HL-60 (cell line): ENCODE results near the gene SLC4A1.
A peak's percentile ranks its signal among the peaks of the same experiment; 100 is the strongest.

Experiments
- POLR2AphosphoS5 ChIP-seq: IDR thresholded peaks from 2 replicates; pipeline ENCODE4 v1.6.1; 2012; ENCODE audit warnings: low read depth
- TF ChIP-seq, protein P1 (sequence below): IDR thresholded peaks from 2 replicates; pipeline ENCODE4 v1.6.1; 2012; ENCODE audit warnings: low read depth; ENCODE audit not compliant: insufficient replicate concordance
- TF ChIP-seq, protein P2 (sequence below): IDR thresholded peaks from one replicate; pipeline ENCODE4 v1.5.1; 2011; ENCODE audit warnings: low read length, control low read depth, inconsistent platforms; ENCODE audit not compliant: insufficient read depth

DNA sequence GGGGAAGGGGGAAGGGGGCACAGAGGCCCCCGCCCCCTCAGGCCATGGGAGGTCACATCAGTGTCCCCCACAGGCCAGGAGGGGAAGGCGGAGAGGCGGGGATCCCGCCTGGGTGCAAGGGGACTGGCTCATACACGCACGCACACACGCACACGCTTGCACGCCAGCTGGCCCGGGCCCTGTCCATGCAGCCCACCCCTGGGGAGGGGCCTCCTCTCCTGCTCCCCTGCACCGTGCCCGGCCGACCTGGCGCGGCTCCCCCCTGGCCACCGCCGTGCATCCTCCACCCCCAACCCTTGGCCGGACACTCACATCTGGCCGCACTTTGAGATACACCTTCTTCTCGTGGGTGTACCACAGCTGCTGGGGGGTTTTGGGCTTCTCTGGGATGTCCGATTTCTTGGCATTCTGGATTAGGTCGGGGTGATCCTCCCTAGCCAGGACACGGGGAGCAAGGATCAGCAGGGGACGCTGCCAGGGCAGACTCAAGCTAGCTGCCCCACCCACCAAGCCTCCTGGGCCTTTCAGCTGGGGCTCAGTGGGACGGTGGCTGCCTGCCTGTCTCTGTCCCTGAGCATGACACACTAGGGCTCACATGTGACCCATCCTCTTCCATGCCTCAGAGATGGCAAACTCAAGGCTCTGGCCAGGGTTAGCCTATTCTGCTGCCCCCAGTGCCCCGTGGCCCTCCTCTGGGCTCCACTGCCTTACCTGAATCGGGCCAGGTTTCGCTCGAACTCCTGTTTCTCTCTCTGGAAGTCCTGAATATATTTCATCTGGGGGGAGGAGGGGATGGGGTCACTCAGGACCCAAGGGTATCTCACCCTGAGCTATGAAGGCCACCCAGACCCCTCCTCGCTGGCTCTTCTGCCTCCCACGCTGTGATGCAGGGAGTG, 55.2 kb downstream of the SLC4A1 start:
- TF ChIP-seq, protein P1, sequence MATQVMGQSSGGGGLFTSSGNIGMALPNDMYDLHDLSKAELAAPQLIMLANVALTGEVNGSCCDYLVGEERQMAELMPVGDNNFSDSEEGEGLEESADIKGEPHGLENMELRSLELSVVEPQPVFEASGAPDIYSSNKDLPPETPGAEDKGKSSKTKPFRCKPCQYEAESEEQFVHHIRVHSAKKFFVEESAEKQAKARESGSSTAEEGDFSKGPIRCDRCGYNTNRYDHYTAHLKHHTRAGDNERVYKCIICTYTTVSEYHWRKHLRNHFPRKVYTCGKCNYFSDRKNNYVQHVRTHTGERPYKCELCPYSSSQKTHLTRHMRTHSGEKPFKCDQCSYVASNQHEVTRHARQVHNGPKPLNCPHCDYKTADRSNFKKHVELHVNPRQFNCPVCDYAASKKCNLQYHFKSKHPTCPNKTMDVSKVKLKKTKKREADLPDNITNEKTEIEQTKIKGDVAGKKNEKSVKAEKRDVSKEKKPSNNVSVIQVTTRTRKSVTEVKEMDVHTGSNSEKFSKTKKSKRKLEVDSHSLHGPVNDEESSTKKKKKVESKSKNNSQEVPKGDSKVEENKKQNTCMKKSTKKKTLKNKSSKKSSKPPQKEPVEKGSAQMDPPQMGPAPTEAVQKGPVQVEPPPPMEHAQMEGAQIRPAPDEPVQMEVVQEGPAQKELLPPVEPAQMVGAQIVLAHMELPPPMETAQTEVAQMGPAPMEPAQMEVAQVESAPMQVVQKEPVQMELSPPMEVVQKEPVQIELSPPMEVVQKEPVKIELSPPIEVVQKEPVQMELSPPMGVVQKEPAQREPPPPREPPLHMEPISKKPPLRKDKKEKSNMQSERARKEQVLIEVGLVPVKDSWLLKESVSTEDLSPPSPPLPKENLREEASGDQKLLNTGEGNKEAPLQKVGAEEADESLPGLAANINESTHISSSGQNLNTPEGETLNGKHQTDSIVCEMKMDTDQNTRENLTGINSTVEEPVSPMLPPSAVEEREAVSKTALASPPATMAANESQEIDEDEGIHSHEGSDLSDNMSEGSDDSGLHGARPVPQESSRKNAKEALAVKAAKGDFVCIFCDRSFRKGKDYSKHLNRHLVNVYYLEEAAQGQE = no peak
- TF ChIP-seq, protein P2, sequence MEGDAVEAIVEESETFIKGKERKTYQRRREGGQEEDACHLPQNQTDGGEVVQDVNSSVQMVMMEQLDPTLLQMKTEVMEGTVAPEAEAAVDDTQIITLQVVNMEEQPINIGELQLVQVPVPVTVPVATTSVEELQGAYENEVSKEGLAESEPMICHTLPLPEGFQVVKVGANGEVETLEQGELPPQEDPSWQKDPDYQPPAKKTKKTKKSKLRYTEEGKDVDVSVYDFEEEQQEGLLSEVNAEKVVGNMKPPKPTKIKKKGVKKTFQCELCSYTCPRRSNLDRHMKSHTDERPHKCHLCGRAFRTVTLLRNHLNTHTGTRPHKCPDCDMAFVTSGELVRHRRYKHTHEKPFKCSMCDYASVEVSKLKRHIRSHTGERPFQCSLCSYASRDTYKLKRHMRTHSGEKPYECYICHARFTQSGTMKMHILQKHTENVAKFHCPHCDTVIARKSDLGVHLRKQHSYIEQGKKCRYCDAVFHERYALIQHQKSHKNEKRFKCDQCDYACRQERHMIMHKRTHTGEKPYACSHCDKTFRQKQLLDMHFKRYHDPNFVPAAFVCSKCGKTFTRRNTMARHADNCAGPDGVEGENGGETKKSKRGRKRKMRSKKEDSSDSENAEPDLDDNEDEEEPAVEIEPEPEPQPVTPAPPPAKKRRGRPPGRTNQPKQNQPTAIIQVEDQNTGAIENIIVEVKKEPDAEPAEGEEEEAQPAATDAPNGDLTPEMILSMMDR = no peak
- TF ChIP-seq POLR2AphosphoS5 = 0 out of 2 replicates have a peak, but pooled peaks have one; percentile 31
